Measurements from ENCODE around the gene COPA.
"Not testable (repeated sequence)": the region's sequence is repeated elsewhere in the genome, so short reads cannot be mapped to it uniquely, and the experiment has no call there.

Gene COPA

GRCh38 chr1:160342953-160343869 lies at the start of gene COPA, which contains the start of gene NCSTN:
Gene COPA (minus strand): TSS chr1:160343250. CDS start chr1:160343170, 80 bp downstream.
Gene NCSTN (plus strand): TSS chr1:160343383. CDS start chr1:160343397, 14 bp downstream.
- no peak for TF ChIP-seq CTCF (IDR thresholded peaks at IDR 0.05; ENCODE audit: control insufficient read depth, insufficient read depth, low read depth, low read length, missing control alignments)
- H3K4me3 ChIP-seq (ENCODE audit: control insufficient read depth, low read depth, low read length): peak within 1 kb of the TSS; percentile 90

DNA sequence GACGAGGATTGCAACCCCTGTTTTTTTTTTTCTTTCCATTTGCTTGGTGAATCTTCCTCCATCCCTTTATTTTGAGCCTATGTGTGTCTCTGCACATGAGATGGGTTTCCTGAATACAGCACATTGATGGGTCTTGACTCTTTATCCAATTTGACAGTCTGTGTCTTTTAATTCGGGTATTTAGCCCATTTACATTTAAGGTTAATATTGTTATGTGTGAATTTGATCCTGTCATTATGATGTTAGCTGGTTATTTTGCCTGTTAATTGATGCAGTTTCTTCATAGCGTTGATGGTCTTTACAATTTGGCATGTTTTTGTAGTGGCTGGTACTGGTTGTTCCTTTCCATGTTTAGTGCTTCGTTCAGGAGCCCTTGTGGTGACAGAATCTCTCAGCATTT lies 45.4 kb upstream of the COPA start:
- H3K4me3 ChIP-seq (ENCODE audit: control insufficient read depth, low read depth, low read length); DNase-seq (ENCODE audit: low read depth): not testable (repeated sequence)

More at GRCh38 chr1:160342953-160343869, at the start of gene COPA, which contains the start of gene NCSTN:
- DNase-seq (ENCODE audit: low read depth): peak; percentile 86

GRCh38 chr1:160384812-160385211 lies 41.8 kb upstream of the COPA start:
- not testable (repeated sequence) for H3K4me3 ChIP-seq (ENCODE audit: control insufficient read depth, low read depth, low read length); DNase-seq (ENCODE audit: low read depth)

DNA sequence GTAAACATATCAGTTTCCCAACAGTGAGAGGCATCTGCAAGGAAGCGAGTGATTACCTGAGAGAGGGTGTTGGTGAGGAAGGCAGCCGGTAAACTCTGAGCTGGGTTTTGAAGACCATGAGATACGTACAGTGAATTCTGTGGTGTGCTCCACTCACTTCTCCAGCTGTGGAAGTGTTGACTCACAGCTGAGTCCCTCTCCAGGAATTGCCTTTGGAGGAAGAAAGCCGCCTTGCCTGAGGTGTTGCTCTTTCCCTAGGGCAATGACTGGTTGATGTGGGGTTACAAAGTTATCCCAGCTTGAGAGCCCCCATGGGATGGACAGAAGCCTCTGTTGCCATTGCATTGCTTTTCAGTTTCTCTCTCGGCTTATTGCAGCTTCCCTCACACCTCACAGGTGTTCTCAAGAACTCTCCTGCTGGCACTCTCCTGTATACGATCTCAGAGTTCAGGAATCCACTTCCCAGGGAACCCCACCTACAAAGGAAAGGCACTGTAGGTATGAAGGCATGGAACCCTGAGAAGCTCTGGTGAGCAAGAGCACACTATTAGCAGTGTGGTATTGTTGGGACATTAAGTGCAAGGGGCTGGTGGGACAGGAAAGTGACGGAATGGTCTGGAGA lies 34.6 kb upstream of the COPA start:
- H3K4me3 ChIP-seq (ENCODE audit: control insufficient read depth, low read depth, low read length): no peak overlapping the region
- TF ChIP-seq CTCF (IDR thresholded peaks at IDR 0.05; ENCODE audit: control insufficient read depth, insufficient read depth, low read depth, low read length, missing control alignments): no peak
- DNase-seq (ENCODE audit: low read depth): peak; percentile 17

GRCh38 chr1:160376525-160377131 lies 33.6 kb upstream of the COPA start:
- H3K4me3 ChIP-seq (ENCODE audit: control insufficient read depth, low read depth, low read length): no peak overlapping the region
- TF ChIP-seq CTCF (IDR thresholded peaks at IDR 0.05; ENCODE audit: control insufficient read depth, insufficient read depth, low read depth, low read length, missing control alignments): peak; percentile 94
- peak; percentile 25 for DNase-seq (ENCODE audit: low read depth)

DNA sequence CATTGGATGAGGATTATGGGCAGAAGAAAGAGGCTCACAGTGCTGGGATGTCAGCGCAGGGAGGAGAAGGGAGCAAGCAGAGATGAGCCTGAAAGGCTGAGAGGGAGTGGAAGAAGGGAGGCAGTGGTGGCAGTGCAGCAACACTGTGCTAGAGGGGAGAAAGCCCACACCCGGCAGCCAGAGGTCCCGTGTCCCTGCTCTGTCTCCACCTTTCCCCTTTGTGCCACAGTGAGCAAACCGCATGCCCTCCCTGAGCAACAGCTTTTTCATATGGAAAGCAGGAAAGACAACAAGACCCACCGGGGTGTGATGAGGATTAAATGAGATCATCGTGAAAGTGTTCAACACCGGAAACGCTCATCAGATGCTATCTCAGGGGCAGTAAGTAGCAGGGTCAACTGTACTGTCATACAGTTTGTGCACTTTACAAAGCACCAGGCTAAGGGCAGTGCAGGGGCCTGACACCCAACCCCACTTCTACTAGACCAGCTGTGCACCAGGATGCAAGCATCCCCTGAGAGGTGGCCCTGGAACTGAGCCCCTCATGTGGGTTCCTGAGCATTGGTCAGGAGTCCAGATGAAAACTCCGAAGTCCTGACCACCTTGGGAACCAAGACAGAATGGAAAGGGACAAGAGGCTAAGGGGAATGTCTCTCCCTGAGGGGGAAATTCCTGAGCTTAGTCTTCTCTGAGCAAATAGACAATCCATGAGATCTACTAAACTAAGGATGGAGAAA lies 32.9 kb upstream of the COPA start:
- H3K4me3 ChIP-seq (ENCODE audit: control insufficient read depth, low read depth, low read length): no peak overlapping the region
- TF ChIP-seq CTCF (IDR thresholded peaks at IDR 0.05; ENCODE audit: control insufficient read depth, insufficient read depth, low read depth, low read length, missing control alignments): no peak
- DNase-seq (ENCODE audit: low read depth): no peak

Measured in AG09309 (cell line).